AG04450 (cell line): ENCODE results near the gene TUBB. TPM values are rescaled to one million over a fixed set of nuclear protein-coding genes. Genes with fewer than 3 reads are reported as not detected.

ENCODE experiments used
- CTCF ChIA-PET: fragments of 300-600, 350-600 bp; formaldehyde crosslinking; extraction: SDS; loops from one replicate; lab custom pipeline; 2022; ENCODE audit warnings: antibody characterized with exemption, inconsistent platforms; lab: Charles Lee
- POLR2A ChIA-PET: fragments of 350-600 bp; formaldehyde crosslinking; extraction: SDS; loops from one replicate; lab custom pipeline; 2021; ENCODE audit warnings: antibody characterized with exemption, inconsistent platforms; lab: Yijun Ruan, JAX
- DNase-seq: peaks from one replicate; pipeline ENCODE4 v3.0.0-alpha.2; 2011; ENCODE audit warnings: low read depth, low spot score
- H3K27ac ChIP-seq: one replicate; pipeline ENCODE4 v1.5.1; 2012; ENCODE audit warnings: low read depth, low read length, control low read depth
- H3K27me3 ChIP-seq: one replicate; pipeline ENCODE4 v1.6.0; 2012; ENCODE audit warnings: low read length; ENCODE audit not compliant: control insufficient read depth, insufficient read depth
- H3K4me3 ChIP-seq: 2 replicates; pipeline ENCODE4 v1.5.1; 2011; ENCODE audit warnings: mild to moderate bottlenecking, low read depth, low read length, control low read depth
- H3K9me3 ChIP-seq: 2 replicates; pipeline ENCODE4 v1.5.1; 2012; ENCODE audit warnings: low read length; ENCODE audit not compliant: control insufficient read depth, insufficient read depth
- CTCF ChIP-seq: IDR thresholded peaks from 2 replicates; pipeline ENCODE4 v1.5.1; 2011; ENCODE audit warnings: low read depth, low read length, control low read depth, inconsistent platforms
- polyA plus RNA-seq: library from polyadenylated mRNA; depleted of rRNA; stranded (reverse); fragments of >200 nt; gene quantifications from 2 replicates; pipeline ENCODE4 v1.2.3, GENCODE V29; 2011

The TUBB gene
- polyA plus RNA-seq, 1 experiment = 1,457 TPM

GRCh38 chr6:30689022-30689865 lies 30.9 kb upstream of the TUBB start:
- Histone ChIP-seq H3K4me3 (peak overlapping the region; percentile 87; the same call in 1 of the 2 replicates), H3K9me3 (no peaks in the 10 kb centered on the region; the same call in 1 of the 2 replicates), H3K27me3 (no peaks in the 10 kb centered on the region), H3K27ac (no peak overlapping the region)
- ChIA-PET POLR2A (interaction anchor here (1.0 to 4.8 kb wide), 2 partner anchors 23 to 32 kb away, joined by 3 to 43 read pairs; partner anchors contain the start of gene TUBB), CTCF (interaction anchor here (1.2 kb wide), 1 partner anchor 391 kb away, joined by 3 read pairs; no protein-coding TSS in a partner anchor)
- DNase-seq = no peak
- no peak for TF ChIP-seq CTCF

- H3K27ac ChIP-seq = peak overlapping the region; percentile 69
- no peak for DNase-seq
- TF ChIP-seq CTCF = no peak
- H3K4me3 ChIP-seq = peak overlapping the region; percentile 87
- H3K9me3 ChIP-seq = no peaks in the 10 kb centered on the region; the same call in 1 of the 2 replicates
- ChIA-PET POLR2A (interaction anchor here (0.6 to 4.8 kb wide), 7 partner anchors 8 to 119 kb away, joined by 3 to 43 read pairs (median 5); partner anchors contain the start of genes ABCF1, MDC1 and TUBB), CTCF (interaction anchor here (1.6 kb wide), 1 partner anchor 11 kb away, joined by 12 read pairs; no protein-coding TSS in a partner anchor)
- H3K27me3 ChIP-seq = no peaks in the 10 kb centered on the region
Observed at GRCh38 chr6:30689985-30690384, 30.2 kb upstream of the TUBB start.

- no peak for DNase-seq
- TF ChIP-seq CTCF = no peak
- CTCF ChIA-PET = interaction anchor here (1.0 to 1.6 kb wide), 2 partner anchors 11 to 33 kb away, joined by 3 to 12 read pairs; no protein-coding TSS in a partner anchor
- Histone ChIP-seq H3K9me3 (no peaks in the 10 kb centered on the region; the same call in 1 of the 2 replicates), H3K4me3 (peak within 1 kb of the TSS; percentile 87), H3K27me3 (no peaks in the 10 kb centered on the region), H3K27ac (peak within 1 kb of the TSS; percentile 69)
- POLR2A ChIA-PET = interaction anchor here (0.6 to 4.8 kb wide), 8 partner anchors 8 to 119 kb away, joined by 3 to 43 read pairs (median 4); partner anchors contain the start of genes ABCF1, MDC1 and TUBB
Observed at GRCh38 chr6:30690403-30691207, 29.5 kb upstream of the TUBB start, which contains the start of gene NRM. NRM (minus strand) TSS chr6:30690984; CDS start chr6:30690974, 10 bp downstream.

GRCh38 chr6:30691208-30691847 lies 28.8 kb upstream of the TUBB start:
- no peak for DNase-seq
- Histone ChIP-seq H3K9me3 (no peaks in the 10 kb centered on the region; the same call in 1 of the 2 replicates), H3K27ac (no peak overlapping the region), H3K27me3 (no peaks in the 10 kb centered on the region), H3K4me3 (peak overlapping the region; percentile 45)
- CTCF ChIA-PET = interaction anchor here (1.0 to 1.6 kb wide), 2 partner anchors 12 to 32 kb away, joined by 3 to 12 read pairs; no protein-coding TSS in a partner anchor
- POLR2A ChIA-PET = interaction anchor here (0.6 to 4.8 kb wide), 6 partner anchors 9 to 120 kb away, joined by 3 to 43 read pairs (median 5); partner anchors contain the start of genes ABCF1, MDC1 and TUBB
- TF ChIP-seq CTCF = no peak
